ENCODE data around the gene HOXA6. TPM values are rescaled to one million over a fixed set of nuclear protein-coding genes. Genes with fewer than 3 reads are reported as not detected.

HOXA6 gene
- polyA plus RNA-seq, 1 experiment = 0.77 TPM

DNA sequence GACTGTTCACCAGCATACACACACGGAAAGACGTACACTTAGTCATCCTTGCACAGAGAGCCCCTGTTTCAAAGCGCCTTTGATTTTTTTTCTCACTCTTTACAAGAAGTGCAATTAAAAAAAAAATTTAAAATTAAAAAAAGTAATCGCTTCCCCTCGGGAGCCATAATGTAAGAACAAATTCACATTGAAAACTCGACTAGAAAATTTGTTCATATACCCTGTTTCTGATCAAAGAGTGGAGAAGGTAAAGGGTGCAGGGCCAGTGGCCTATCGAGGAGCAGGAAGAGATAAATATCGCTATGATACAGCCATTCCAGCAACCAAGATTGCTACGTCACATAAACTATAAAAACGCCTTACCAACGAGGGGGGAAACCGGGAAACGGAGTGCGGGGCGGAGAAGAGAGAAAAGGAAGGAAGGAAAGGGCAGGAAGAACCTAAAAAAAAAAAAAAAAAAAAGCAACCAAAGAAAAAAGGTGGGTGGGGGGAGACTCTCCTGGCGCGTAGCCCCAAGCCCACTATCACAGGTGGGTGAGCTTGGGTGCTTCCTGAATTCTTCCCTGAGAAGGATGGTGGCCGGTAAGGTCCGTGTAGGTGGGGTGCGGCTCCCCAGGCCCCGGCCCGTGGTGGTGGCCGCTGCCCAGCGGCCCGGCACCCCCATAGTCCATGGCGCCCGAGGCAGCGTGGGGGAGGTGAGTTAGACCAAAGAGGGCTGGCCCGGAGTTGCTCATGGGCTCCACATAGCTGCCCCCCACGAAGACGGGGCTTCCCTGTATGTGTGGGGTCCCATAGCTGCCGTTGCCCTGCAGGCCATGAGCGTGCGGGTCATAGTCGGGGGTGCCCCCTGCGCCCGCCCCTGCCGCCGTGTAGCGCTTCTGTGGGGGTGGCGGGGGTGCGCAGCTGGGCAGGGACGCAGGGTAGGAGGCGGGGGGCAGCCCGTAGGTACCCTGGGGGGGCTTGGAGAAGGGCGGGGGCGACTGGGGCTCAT, 39.9 kb downstream of the HOXA6 start:
- H3K27me3 ChIP-seq (ENCODE audit: control insufficient read depth, insufficient read depth, low read length) = peaks cover 14% of the 10 kb centered on the region
- no peak for DNase-seq (ENCODE audit: low read depth)
- ChIA-PET POLR2A (no interaction called here), CTCF (interaction anchor here (0.6 kb wide), 1 partner anchor 48 kb away, joined by 4 read pairs; no protein-coding TSS in a partner anchor)
- TF ChIP-seq, protein P1, sequence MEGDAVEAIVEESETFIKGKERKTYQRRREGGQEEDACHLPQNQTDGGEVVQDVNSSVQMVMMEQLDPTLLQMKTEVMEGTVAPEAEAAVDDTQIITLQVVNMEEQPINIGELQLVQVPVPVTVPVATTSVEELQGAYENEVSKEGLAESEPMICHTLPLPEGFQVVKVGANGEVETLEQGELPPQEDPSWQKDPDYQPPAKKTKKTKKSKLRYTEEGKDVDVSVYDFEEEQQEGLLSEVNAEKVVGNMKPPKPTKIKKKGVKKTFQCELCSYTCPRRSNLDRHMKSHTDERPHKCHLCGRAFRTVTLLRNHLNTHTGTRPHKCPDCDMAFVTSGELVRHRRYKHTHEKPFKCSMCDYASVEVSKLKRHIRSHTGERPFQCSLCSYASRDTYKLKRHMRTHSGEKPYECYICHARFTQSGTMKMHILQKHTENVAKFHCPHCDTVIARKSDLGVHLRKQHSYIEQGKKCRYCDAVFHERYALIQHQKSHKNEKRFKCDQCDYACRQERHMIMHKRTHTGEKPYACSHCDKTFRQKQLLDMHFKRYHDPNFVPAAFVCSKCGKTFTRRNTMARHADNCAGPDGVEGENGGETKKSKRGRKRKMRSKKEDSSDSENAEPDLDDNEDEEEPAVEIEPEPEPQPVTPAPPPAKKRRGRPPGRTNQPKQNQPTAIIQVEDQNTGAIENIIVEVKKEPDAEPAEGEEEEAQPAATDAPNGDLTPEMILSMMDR (IDR thresholded peaks at IDR 0.05; ENCODE audit: insufficient read depth, low read depth, low read length) = no peak
- no peak overlapping the region for H3K4me3 ChIP-seq (ENCODE audit: low read depth, low read length)
- H3K36me3 ChIP-seq (ENCODE audit: control insufficient read depth, insufficient read depth, low read length) = peaks cover 2% of the 10 kb centered on the region; the same call in 1 of the 2 replicates

DNA sequence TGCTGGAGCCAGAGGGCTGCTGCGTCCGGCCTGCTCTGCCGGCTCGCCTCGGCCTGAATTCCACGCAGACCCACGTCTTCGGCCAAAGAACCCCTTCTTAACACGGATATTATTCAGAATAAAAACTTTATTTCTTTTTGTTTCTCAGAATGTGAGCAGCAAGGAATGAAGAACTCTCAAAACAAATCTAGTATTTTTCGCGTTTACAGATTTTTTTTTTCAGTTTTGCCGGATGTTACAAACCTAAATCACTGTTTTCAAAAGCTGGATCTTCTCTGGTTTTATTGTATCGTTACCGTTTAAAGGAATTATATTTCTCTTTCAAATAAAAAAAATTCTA, 40.7 kb downstream of the HOXA6 start:
- CTCF ChIA-PET = no interaction called here
- POLR2A ChIA-PET = no interaction called here
- DNase-seq (ENCODE audit: low read depth) = no peak
- TF ChIP-seq, protein P1 (IDR thresholded peaks at IDR 0.05; ENCODE audit: insufficient read depth, low read depth, low read length) = no peak
- H3K4me3 ChIP-seq (ENCODE audit: low read depth, low read length) = no peak overlapping the region
- H3K36me3 ChIP-seq (ENCODE audit: control insufficient read depth, insufficient read depth, low read length) = peaks cover 2% of the 10 kb centered on the region; the same call in 1 of the 2 replicates
- peaks cover 14% of the 10 kb centered on the region for H3K27me3 ChIP-seq (ENCODE audit: control insufficient read depth, insufficient read depth, low read length)

DNA sequence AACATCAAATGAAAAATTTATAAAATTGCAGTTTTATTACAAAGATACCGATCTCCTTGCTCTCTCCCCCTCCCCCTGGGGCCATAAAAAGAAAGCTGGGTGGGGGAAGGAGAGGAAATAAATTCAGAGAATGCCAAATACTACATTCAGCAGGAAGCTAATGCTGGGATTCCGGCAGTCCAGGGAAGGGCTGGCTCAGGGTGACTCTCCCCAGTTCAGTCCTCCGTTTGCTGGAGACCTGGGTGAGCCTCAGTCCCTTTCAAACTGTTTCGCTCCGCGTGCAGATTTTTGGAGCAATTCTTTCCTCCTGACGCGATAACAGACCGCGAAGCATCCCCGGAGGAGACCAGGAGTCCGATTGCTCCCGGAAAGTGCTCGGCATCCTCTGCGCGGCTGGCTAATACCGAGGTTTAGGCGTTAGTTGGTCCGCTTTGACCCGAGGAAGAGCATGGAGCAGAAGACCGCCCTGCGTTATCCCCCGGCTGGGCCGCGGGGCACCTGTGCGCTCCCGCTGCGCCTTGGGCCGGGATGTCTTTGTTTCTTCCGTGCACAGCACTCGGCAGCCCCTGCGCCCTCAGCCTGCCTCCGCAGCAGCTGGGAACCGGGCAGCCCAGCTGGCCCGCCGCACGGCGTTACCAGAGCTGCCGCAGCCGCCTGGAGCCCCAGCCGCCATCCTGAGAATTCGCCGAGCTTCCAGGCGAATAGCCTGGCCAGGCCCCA, 41.2 kb downstream of the HOXA6 start:
- no peak overlapping the region for H3K4me3 ChIP-seq (ENCODE audit: low read depth, low read length)
- peaks cover 12% of the 10 kb centered on the region for H3K27me3 ChIP-seq (ENCODE audit: control insufficient read depth, insufficient read depth, low read length)
- ChIA-PET CTCF (interaction anchor here (1.2 to 1.6 kb wide), 2 partner anchors 12 to 44 kb away, joined by 3 to 4 read pairs; no protein-coding TSS in a partner anchor), POLR2A (no interaction called here)
- TF ChIP-seq, protein P1 (IDR thresholded peaks at IDR 0.05; ENCODE audit: insufficient read depth, low read depth, low read length) = no peak
- DNase-seq (ENCODE audit: low read depth) = no peak
- peaks cover 2% of the 10 kb centered on the region; the same call in 1 of the 2 replicates for H3K36me3 ChIP-seq (ENCODE audit: control insufficient read depth, insufficient read depth, low read length)

DNA sequence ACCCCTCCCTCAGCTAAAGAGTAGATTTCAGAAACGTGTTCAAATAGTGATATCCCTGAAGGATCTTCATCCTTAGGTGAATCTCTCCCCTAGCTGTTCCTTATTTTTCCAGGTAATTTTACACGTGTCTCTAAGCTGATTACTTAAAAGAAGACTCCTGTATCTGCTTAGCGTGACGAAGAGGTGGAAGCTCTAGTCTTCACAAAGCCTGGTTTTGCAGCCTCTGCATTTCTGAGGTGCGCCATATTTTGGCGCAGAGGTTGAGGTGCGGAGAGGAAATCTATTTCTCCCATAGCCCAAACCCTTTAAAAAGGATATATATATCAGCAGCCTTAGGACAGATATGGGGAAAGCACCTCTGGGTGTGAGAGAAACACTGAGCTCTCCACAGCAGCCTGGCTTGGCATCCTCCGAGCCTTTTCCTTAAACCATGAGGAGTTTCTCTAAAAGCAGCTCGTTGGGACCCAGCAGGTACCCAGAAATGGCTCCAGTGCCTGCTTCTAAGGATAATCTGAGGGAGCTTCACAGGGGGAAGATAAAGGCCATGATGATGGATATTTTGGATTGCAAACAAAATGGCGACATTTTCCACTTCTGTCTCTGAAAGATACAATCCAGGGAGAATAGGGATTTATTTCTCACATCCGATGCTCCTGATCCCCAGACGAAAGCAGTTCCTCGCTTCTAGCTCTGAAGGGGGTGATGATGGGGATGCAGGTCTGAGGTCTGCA, 42.1 kb downstream of the HOXA6 start:
- Histone ChIP-seq H3K27me3 (ENCODE audit: control insufficient read depth, insufficient read depth, low read length) (peaks cover 12% of the 10 kb centered on the region), H3K36me3 (ENCODE audit: control insufficient read depth, insufficient read depth, low read length) (peaks cover 2% of the 10 kb centered on the region; the same call in 1 of the 2 replicates), H3K4me3 (ENCODE audit: low read depth, low read length) (no peak overlapping the region)
- ChIA-PET POLR2A (no interaction called here), CTCF (interaction anchor here (1.2 to 1.6 kb wide), 2 partner anchors 13 to 45 kb away, joined by 3 to 4 read pairs; no protein-coding TSS in a partner anchor)
- TF ChIP-seq, protein P1 (IDR thresholded peaks at IDR 0.05; ENCODE audit: insufficient read depth, low read depth, low read length) = no peak
- no peak for DNase-seq (ENCODE audit: low read depth)

Data from BJ (cell line).